Subcutaneous preadipocyte (primary cell): Measurements from ENCODE around the gene EPS15. TPM values are rescaled to one million over a fixed set of nuclear protein-coding genes. Genes with fewer than 3 reads are reported as not detected.

Source experiments
- small RNA-seq: library from RNA; depleted of rRNA; stranded (forward); fragments of <200 nt; gene quantifications from one replicate; pipeline ENCODE3, GENCODE V24; 2012
- total RNA-seq: library from RNA; depleted of rRNA; stranded (reverse); fragments of >200 nt; gene quantifications from 2 replicates; pipeline ENCODE4 v1.2.3, GENCODE V29; 2012

EPS15 gene
- 49.6 and 53.6 TPM in 2 replicates for total RNA-seq

DNA sequence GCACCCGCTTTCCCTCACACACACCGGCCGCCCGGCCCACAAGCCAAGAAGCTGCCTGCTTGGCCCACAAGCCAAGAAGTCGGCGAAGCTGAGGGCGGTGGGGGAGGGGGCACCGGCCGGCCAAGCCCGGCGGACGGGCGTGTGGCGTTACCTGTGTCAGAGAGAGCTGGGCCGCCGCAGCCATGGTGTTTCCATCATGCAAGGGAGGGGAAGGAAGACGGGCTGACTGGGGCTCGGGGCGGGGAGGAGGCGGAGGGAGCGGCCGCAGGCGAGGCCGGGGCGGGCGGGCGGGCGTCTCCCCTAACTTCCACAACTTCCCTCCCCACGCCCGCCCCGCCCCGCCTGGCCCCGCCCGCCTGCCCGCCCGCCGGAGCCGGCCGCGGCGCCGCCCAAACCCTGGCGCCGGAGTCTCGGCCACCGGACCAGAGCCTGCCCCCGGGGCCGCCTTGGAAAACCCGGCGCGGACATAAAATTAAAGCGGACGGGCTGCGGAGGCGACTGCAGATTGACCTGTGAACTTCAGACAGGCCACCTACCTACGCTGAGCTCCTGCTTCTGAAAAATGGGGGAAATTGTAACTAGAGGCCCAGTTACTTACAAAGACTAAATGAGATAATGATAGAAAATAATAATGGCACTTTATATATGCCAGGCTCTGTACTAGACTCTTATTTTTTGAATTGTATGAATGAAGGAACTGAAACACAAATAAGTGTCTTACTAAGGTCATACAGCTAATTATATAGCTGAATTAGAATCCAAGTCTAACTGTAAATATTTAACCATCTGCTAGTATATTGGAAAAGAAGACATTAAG lies at the start of gene EPS15:
Gene EPS15 (minus strand): TSS at position 219 of the 817 bp plus-strand sequence. CDS start 35 bp downstream, at position 184.

DNA sequence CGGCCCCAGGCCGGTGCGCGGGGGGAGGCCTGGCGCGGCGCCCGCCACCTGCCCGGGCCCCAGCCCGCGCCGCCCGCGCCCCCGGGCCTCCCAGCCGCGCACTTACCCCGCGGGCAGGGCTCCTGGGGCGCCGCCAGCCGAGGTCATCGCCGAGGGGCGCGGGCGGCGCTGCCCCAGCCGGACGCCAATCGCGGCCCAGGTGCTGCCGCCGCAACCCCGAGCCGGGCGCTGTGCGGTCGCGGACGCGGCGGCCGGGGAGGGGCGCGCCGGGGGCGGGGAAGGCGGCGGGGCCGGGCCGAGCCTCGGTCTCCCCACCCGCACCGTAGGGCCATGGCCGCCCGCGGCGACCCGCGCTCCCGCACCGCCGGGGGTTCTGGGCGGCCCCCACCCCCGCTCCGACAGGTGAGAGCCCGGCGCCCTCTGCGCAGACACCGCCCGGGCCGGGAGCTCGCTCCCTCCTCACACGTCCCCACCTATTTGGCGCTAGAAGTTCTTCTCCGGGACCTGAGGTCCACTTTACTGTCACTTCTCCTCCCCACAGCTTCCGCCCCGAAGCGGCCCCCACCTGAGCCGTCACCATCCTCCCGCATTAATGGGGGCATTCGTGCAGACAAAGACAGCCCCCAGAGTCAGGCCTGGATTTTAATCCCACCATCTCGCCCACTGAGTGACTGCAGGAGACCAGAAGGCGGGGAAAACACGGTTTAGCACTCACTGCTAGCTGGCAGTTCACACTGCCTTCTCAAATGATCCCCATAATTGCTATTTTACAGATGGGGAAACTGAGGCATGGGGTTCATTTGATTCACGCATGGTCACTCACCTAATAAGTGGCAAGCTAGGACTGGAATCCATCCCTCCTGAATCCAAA lies 188.5 kb downstream of the EPS15 start, which contains the start of gene TTC39A:
Gene TTC39A (minus strand): TSS at position 232 of the 871 bp plus-strand sequence. CDS start 85 bp downstream, at position 147.

Small RNA genes within 50 kb of the gene (small RNA-seq; reads per million reads assigned to genes)
- gene RNU6-1281P (not detected), gene RNU6-877P (not detected)

Other genes with a start within 250 kb of the EPS15 start
- 0.78 and 1.1 TPM in 2 replicates for gene TTC39A, start 188.7 kb downstream of the EPS15 start, total RNA-seq
- 34.5 and 49.7 TPM in 2 replicates for gene OSBPL9, start 97.8 kb upstream of the EPS15 start, total RNA-seq